Hepatocyte (in vitro differentiated cells): ENCODE results near the gene PTGDS. TPM values are rescaled to one million over a fixed set of nuclear protein-coding genes. Genes with fewer than 3 reads are reported as not detected.

Experiments
- DNase-seq: peaks from one replicate; pipeline ENCODE4 v3.0.0-alpha.2; 2016; ENCODE audit warnings: low spot score
- H2AFZ ChIP-seq: fragments of 200-600 bp; sonication (generic); 2 replicates; pipeline ENCODE4 v1.6.0; 2016; ENCODE audit warnings: antibody characterized with exemption, mild to moderate bottlenecking
- H3K27ac ChIP-seq: fragments of 200-600 bp; sonication (generic); 2 replicates; pipeline ENCODE4 v1.5.1; 2016; ENCODE audit warnings: mild to moderate bottlenecking
- H3K27me3 ChIP-seq: fragments of 200-600 bp; sonication (generic); 2 replicates; pipeline ENCODE4 v1.6.1; 2016
- H3K36me3 ChIP-seq: fragments of 200-600 bp; sonication (generic); replicated peaks from 2 replicates; pipeline ENCODE4 v1.5.1; 2016; ENCODE audit warnings: low read depth; ENCODE audit not compliant: insufficient read depth
- H3K4me1 ChIP-seq: fragments of 200-600 bp; sonication (generic); 2 replicates; pipeline ENCODE4 v1.5.1; 2016; ENCODE audit warnings: mild to moderate bottlenecking, moderate library complexity; ENCODE audit not compliant: insufficient read depth
- H3K4me2 ChIP-seq: fragments of 200-600 bp; sonication (generic); 2 replicates; pipeline ENCODE4 v1.6.0; 2016
- H3K4me3 ChIP-seq: fragments of 200-600 bp; sonication (generic); 2 replicates; pipeline ENCODE4 v1.5.1; 2016; ENCODE audit warnings: mild to moderate bottlenecking
- H3K79me2 ChIP-seq: fragments of 200-600 bp; sonication (generic); 2 replicates; pipeline ENCODE4 v1.6.0; 2017; ENCODE audit warnings: mild to moderate bottlenecking
- H3K9me2 ChIP-seq: fragments of 200-600 bp; sonication (generic); replicated peaks from 2 replicates; pipeline ENCODE4 v1.6.0; 2017; ENCODE audit warnings: mild to moderate bottlenecking; ENCODE audit not compliant: insufficient read depth
- H3K9me3 ChIP-seq: fragments of 200-600 bp; sonication (generic); 2 replicates; pipeline ENCODE4 v1.5.1; 2016; ENCODE audit warnings: low read depth, mild to moderate bottlenecking
- H4K20me1 ChIP-seq: fragments of 200-600 bp; sonication (generic); 2 replicates; pipeline ENCODE4 v1.6.0; 2016; ENCODE audit warnings: mild to moderate bottlenecking; ENCODE audit not compliant: insufficient read depth, poor library complexity, severe bottlenecking
- CTCF ChIP-seq: fragments of 200-600 bp; sonication (generic); IDR thresholded peaks from 2 replicates; pipeline ENCODE4 v1.5.1; 2016; ENCODE audit warnings: antibody characterized with exemption, mild to moderate bottlenecking; ENCODE audit not compliant: poor library complexity
- EZH2 ChIP-seq: fragments of 200-600 bp; sonication (generic); IDR thresholded peaks from 2 replicates; pipeline ENCODE4 v1.6.1; 2016; ENCODE audit warnings: antibody characterized with exemption, mild to moderate bottlenecking, borderline replicate concordance
- EZH2phosphoT487 ChIP-seq: fragments of 200-600 bp; sonication (generic); IDR thresholded peaks from one replicate; pipeline ENCODE4 v1.6.1; 2018; ENCODE audit warnings: antibody characterized with exemption, mild to moderate bottlenecking, low read depth, moderate library complexity; ENCODE audit not compliant: unreplicated experiment, severe bottlenecking
- WGBS: methylation state at CpG from one replicate; pipeline ENCODE4 v1.1.6; 2016; ENCODE audit warnings: low lambda C conversion rate; ENCODE audit errors: missing lambda C conversion rate; 5-methylcytosine and 5-hydroxymethylcytosine counted together
- polyA plus RNA-seq: library from polyadenylated mRNA; unstranded; fragments of >200 nt; fragmentation: Nextera tagmentation; extraction: Ambion mirVana; gene quantifications from 2 replicates; pipeline ENCODE4 v1.2.1, GENCODE V29; 2016
- total RNA-seq: library from RNA; depleted of rRNA; stranded (reverse); fragments of >200 nt; gene quantifications from 2 replicates; pipeline ENCODE4 v1.2.3, GENCODE V29; 2014

Gene PTGDS
- total and polyA plus RNA-seq, 2 experiments from 2014 or later, result 56.0 to 290 TPM

GRCh38 chr9:136942881-136943230 is 34.4 kb upstream of the PTGDS start:
- TF ChIP-seq EZH2phosphoT487, result no peak
- TF ChIP-seq CTCF, result no peak
- TF ChIP-seq EZH2, result no peak
- H3K27me3 ChIP-seq, result no peaks in the 10 kb centered on the region
- peaks cover 4% of the 10 kb centered on the region for H4K20me1 ChIP-seq
- H3K9me2 ChIP-seq, result no peaks in the 10 kb centered on the region
- 98% methylated on average over 15 of the region's 16 CpGs for WGBS
- no peaks in the 10 kb centered on the region for H3K9me3 ChIP-seq
- no peak overlapping the region for H3K4me3 ChIP-seq
- no peak overlapping the region for H2AFZ ChIP-seq
- no peak overlapping the region for H3K27ac ChIP-seq
- peak overlapping the region; percentile 98 for H3K4me2 ChIP-seq
- no peaks in the 10 kb centered on the region for H3K36me3 ChIP-seq
- peaks cover 24% of the 10 kb centered on the region for H3K79me2 ChIP-seq
- peaks cover 12% of the 10 kb centered on the region for H3K4me1 ChIP-seq
- no peak for DNase-seq

DNA sequence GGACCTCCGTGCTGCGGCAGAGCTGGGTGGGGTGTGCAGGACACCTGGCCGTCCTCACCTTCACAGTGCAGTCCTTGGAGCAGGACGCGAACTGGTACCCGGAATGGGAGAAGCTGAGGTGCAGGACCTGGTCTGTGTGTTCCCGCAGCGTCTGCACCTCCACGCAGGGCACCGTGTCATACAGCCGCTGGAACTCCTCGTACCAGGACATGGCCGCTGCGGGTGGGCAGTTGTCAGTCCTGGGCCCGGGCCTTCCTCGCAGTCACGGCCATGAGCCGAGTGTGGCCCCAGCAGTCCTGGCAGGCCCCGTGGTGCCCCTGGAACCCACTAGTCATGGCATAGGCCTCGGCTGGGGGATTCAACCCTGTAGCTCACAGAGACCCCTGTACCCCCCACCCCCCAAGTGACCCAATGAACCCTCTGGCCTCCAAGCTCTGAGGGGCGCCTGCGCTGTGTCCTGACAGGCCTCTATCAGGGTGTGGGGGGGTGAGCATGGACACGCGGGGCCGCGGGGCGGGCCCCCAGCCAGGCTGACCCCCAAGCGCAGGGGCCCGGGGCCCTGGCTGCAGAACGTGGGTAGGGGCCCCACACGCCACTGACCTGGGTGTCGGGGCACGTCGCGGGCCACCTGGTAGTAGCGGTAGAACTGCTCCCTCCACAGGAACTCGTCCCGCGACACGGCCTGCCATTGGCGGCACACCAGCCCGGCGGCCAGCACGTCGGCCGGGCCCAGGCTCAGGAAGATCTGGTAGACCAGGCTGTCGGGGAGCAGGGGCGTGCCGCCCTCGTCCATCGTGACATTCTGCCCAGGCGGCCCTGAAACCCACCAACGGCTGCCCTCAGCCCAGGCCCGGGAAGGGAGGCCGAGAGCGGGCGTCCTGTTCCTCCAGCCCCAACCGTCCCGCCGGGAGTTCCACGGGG is 33.8 kb upstream of the PTGDS start:
- Histone ChIP-seq H4K20me1 (peaks cover 4% of the 10 kb centered on the region), H2AFZ (peak overlapping the region; percentile 41), H3K27me3 (no peaks in the 10 kb centered on the region), H3K4me1 (peaks cover 12% of the 10 kb centered on the region), H3K9me3 (no peaks in the 10 kb centered on the region), H3K4me2 (peak overlapping the region; percentile 98), H3K4me3 (peak overlapping the region; percentile 80), H3K27ac (peak overlapping the region; percentile 95), H3K9me2 (no peaks in the 10 kb centered on the region), H3K79me2 (peaks cover 24% of the 10 kb centered on the region), H3K36me3 (no peaks in the 10 kb centered on the region)
- 28% methylated on average over 54 of the region's 61 CpGs for WGBS
- TF ChIP-seq EZH2phosphoT487, result no peak
- TF ChIP-seq EZH2, result no peak
- no peak for TF ChIP-seq CTCF
- DNase-seq, result peak; percentile 64

DNA sequence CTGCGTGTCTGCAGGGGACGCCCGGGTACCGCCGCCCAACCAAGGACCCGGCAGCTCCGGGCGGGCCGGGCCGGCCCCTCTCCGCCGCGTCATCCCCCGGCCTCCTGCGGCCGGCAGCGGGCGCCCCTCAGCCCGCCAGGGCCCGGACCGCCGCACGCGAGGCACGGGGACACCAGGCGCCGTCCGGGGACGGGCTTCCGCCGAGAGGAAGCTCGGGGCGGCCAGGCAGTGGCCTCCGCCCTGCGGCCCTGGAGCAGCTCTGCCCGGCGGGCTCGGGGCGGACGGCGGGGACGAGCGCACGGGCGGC is 33.1 kb upstream of the PTGDS start:
- peak; percentile 86 for DNase-seq

More for the DNA sequence above, 33.1 kb upstream of the PTGDS start:
- TF ChIP-seq EZH2 (no peak), CTCF (peak; percentile 9)
- Histone ChIP-seq H2AFZ (peak overlapping the region; percentile 41), H3K27ac (peak overlapping the region; percentile 95), H3K4me2 (peak overlapping the region; percentile 98), H3K27me3 (no peaks in the 10 kb centered on the region), H3K9me3 (no peaks in the 10 kb centered on the region), H3K4me3 (peak overlapping the region; percentile 80), H3K9me2 (no peaks in the 10 kb centered on the region), H3K36me3 (no peaks in the 10 kb centered on the region), H4K20me1 (peaks cover 4% of the 10 kb centered on the region), H3K79me2 (peaks cover 24% of the 10 kb centered on the region), H3K4me1 (peaks cover 17% of the 10 kb centered on the region)
- WGBS, result 2% methylated on average over 11 of the region's 45 CpGs
